GM19455 (cell line): Measurements from ENCODE around the gene NRTN.
"Not testable (repeated sequence)": the region's sequence is repeated elsewhere in the genome, so short reads cannot be mapped to it uniquely, and the experiment has no call there.

Experiments
- ATAC-seq: cut with Tn5 transposase; IDR thresholded peaks from one replicate; pipeline ENCODE4 v1.9.1; 2021; ENCODE audit not compliant: unreplicated experiment

The NRTN gene

GRCh38 chr19:5832527-5833216 lies 27.8 kb downstream of the NRTN start:
- no peak for ATAC-seq

DNA sequence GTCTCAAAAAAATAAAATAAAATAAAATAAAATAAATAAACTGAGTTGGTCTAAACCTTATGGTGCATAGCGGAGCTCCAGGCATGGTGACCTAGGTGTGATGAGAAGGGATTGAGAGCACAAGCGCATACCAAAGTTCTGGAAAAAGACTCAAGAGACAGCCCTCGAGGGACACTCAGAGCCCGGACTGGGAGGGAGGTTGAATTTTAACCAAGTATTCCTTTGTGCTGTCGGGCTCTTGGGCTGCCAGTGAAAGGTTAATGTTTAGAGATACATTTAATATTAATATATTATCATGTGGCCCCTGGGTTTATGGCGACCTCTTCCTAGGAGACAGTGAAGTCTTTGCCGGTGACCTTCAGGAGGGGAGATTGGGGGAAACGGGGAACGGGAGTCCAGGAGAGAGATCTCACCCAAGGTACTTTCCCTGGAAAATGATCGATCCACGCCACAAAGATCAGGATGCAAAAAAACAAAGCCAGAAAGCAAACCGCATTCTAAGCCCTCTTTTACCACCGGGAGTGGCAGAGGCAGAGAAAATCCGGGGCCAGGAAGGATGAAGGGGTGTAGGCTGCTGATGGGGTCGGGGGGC lies 33.0 kb downstream of the NRTN start:
- no peak for ATAC-seq

DNA sequence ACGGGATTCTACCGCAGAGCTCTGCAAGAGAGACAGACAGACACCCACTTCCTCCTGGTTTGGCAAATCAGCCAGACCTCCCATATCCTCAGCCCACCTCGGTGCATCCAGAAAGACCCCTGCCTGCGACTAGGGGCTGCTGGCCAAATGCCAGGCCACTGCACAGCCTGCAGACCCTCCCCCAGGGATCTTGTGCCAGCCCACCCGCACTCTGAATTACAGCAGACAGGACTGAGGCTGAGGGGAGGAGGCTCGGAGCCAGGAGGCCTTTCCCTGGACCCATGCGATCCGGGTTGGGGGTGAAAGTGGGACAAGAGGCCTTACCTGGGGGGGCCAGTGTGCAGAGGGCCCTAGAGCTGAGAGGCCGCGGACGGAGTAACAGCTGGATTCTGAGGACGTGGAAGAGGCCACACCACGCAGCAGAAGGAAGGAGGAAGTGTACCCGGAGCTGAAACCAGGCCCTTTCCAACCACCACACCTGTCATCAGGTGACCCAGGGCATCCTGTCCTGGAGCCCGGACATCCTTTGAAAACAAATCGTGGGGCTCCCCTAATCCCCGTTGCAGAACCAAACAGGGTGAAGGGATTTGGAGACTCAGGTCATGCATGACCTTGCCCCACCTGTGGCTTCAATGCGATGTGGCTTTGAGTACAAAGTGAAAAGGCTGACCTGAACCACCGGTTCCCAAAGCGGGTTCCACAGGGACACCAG lies 33.6 kb downstream of the NRTN start:
- ATAC-seq = no peak

DNA sequence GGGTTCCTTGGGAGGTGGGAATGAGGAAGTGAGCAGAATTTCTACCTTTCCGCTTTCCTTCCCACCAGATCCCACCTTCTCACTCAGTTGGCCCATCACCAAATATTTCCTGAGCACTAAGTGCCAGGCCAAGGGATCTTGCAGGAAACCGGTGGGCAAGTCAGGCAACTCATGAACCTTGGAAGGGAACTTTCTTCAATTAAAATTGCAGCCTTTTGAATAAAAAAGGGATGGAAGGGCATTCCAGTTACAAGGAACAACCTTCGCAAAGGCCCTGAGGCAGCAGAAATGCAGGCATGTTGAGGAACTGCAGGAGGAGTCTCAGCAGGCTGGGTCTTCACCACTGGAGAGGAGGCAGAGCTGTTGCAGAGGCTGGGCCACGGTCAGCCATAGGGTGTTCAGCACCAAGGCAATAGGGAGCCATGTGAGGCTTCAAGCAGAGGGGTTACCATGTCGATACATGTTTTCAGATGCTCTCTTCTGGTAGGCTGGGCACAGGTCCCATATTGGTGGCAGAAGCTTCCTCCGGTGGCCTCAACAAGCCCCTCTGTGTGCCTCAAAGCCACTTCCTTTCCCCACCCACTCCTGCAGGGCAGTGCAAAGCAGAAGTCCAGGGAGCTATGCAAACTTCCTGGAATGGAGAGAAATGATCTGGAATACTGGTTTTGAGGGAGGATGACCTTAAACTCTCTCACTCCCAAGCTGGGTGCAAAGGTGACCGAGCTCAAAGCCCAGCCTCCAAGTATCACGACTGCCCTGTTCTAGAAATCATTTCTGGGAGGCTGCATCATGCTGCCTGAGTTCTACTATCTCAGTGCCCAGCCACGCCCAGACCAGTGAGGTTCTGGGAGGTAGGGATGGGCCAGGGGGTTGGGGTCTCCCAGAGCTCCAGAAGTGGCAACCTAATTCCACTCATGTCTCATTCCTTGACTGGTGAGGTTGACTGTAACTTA lies 34.5 kb downstream of the NRTN start, which contains the start of gene FUT6:
Gene FUT6, minus strand, starts transcription at position 638 of the 953 bp plus-strand sequence. CDS start 7,135 bp downstream, outside the sequence.
- ATAC-seq = no peak

DNA sequence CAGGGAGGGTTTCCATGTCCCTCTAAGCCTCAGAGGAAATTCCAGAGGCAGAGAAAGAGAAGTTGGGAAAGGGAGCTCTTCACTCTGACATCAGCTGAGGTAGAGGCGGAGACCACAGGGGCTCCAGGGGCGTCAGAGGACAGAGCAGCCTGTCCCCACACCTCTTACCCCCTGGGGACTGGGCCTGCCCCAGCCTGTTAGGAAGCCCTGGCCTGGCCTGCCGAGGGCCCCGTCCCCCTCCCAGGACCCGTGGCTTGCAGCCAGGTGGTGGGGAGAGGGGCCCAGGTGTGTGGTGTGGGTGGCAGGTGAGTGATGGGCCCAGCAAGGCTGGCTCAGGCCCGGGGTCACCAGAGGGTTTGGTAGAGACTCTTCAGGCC lies 36.9 kb downstream of the NRTN start:
- not testable (repeated sequence) for ATAC-seq

GRCh38 chr19:5843295-5843927 lies 38.5 kb downstream of the NRTN start:
- ATAC-seq = no peak

DNA sequence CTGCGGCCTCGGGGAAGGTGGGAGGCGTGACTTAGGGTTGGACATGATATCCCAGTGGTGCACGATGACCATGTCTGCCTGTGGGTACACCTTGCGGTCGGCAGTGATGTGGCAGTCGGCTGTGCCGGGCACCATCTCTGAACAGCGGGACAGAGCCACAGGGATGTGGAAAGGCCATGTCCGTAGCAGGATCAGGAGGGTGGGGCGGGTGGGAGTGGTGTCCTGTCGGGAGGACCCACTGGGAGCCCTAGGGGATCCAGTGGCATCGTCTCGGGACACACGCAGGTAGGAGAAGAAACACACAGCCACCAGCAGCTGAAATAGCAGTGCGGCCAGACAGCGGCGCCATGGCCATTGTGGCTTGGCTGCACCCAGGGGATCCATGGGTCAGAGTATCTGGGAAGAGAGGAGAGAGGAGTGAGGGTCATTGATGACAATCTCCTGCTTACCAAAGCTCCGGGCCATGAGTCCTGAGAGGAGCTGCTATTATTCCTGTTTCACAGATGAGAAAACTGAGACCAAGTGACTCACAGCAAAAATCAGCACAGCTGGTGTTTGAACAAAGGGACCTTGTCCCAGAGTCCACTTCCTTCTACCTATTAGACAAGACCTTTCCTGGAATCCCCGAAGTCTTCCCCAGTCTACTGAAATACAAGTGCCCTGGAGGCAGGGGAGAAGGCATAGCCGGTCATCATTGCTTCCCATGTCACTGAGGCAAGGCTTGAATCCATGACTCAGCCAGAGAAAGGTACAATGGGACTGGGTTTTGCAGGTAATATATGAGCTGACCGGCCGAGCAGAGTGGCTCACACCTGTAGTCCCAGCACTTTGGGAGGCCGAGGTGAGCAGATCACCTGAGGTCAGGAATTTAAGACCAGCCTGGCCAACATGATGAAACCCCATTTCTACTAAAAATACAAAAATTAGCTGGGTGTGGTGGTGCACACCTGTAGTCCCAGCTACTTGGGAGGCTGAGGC lies 39.9 kb downstream of the NRTN start:
- ATAC-seq = no peak

DNA sequence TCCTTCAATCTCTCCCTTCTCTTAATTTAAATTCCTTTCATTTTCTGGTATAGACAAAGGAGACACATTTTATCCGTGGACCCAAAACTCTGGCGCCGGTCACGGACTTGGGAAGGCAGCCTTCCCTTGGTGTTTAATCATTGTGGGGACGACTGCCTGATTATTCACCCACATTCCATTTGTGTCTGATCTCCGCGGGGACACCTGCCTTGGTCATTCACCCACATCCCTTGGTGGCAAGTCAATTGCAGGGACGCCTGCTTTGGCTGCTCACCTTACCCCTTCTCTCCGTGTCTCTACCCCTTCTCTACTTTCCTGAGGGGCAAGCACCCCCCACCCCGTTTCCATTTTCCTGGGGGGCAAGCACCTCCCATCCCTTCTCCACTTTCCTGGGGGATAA lies 43.0 kb downstream of the NRTN start:
- ATAC-seq = not testable (repeated sequence)

DNA sequence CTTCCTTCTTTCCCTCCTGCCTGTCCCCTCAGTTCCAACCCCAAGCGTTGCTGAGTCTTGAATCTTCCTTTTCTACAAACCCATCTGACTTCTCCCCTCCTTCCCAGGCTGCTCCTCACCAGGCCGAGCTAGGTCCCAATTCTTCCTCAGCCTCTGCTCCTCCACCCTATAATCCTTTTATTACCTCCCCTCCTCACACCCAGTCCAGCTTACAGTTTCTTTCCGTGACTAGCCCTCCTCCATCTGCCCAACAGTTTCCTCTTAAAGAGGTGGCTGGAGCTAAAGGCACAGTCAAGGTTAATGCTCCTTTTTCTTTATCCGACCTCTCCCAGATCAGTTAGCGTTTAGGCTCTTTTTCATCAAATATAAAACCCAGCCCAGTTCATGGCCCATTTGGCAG lies 43.8 kb downstream of the NRTN start:
- not testable (repeated sequence) for ATAC-seq

DNA sequence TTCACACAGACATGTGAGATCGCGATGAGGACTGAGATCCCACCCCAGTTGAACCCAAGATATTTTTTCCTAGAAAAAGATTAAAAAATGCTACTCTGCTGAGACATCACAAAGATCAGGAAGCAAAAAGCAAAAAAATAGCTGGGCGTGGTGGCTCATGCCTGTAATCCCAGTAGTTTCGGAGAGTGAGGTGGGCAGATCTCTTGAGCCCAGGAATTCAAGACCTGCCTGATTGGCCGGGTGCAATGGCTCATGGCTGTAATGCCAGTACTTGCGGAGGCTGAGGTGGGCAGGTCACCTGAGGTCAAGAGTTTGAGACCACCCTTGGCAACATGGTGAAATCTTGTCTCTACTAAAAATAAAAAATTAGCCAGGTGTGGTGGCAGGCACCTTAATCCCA lies 45.3 kb downstream of the NRTN start:
- no peak for ATAC-seq

GRCh38 chr19:5850743-5851293 lies 46.0 kb downstream of the NRTN start:
- no peak for ATAC-seq

- no peak for ATAC-seq
Observed at GRCh38 chr19:5851302-5851701, 46.4 kb downstream of the NRTN start, which contains the start of gene FUT3. Gene FUT3, minus strand, starts transcription at chr19:5851449.

GRCh38 chr19:5854121-5854520 lies 49.3 kb downstream of the NRTN start:
- ATAC-seq = not testable (repeated sequence)

- not testable (repeated sequence) for ATAC-seq
Observed at GRCh38 chr19:5855151-5855550, 50.3 kb downstream of the NRTN start.

GRCh38 chr19:5857203-5858081 lies 52.6 kb downstream of the NRTN start:
- ATAC-seq = no peak

- no peak for ATAC-seq
Observed at GRCh38 chr19:5863030-5863665, 58.3 kb downstream of the NRTN start.

DNA sequence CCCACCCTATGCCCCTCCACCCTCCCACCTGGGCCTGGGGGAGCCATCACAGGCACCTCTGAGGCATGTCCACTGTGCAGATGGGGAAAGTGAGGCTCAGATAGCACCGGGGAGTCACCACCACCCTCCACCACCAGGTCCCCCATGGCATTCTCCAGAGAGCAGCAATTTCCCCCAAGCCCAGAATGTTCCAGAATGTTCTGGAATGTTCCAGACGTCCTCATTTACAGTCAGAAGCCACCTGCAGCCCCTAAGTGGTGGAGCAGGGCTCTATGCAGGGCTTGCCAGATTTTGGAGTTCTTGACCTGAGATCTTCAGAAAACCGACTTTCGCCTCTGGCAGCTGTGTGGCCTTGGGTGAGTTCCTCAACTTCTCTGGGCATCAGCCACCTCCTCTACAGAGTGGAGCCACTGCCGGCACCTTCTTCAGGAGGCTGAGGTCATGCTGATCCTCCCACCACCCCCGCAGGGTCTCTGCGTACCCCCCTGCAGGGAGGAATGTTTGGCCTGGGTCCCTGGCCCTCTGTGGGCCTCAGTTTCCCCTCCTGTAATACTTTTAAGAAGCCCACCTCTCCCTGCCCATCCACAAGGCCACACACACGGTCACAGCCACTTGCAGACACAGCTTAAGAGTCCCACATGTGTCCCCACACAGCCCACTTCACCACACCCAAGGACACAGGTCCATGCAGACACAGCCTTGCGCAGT lies 59.3 kb downstream of the NRTN start:
- ATAC-seq = no peak
